SK-N-SH treated with all-trans-retinoic acid at 6 μM for 48 hours (cell line): ENCODE measurements around the gene MYO15A.

ENCODE experiments used
- ATAC-seq: fragments of 200-7000 bp; cut with Tn5 transposase; 3 replicates; pipeline ENCODE4 v1.9.1; 2020; ENCODE audit warnings: mild to moderate bottlenecking, moderate library complexity
- BACH2 ChIP-seq: fragments of 250-450 bp; sonication (Bioruptor Pico); IDR thresholded peaks from 2 replicates; pipeline ENCODE4 v1.9.0; 2021; ENCODE audit warnings: mild to moderate bottlenecking, borderline replicate concordance
- CREB5 ChIP-seq: fragments of 250-450 bp; sonication (Bioruptor Pico); IDR thresholded peaks from 2 replicates; pipeline ENCODE4 v1.5.1; 2020; ENCODE audit warnings: low read depth, mild to moderate bottlenecking, moderate library complexity
- CSRNP3 ChIP-seq: fragments of 250-450 bp; sonication (Bioruptor Pico); IDR thresholded peaks from 2 replicates; pipeline ENCODE4 v1.5.1; 2021; ENCODE audit warnings: mild to moderate bottlenecking, moderate library complexity
- ESRRG ChIP-seq: fragments of 250-450 bp; sonication (Bioruptor Pico); IDR thresholded peaks from 2 replicates; pipeline ENCODE4 v1.6.1; 2021; ENCODE audit warnings: mild to moderate bottlenecking
- ISL1 ChIP-seq: fragments of 250-450 bp; sonication (Bioruptor Pico); IDR thresholded peaks from 2 replicates; pipeline ENCODE4 v2.1.2; 2022; ENCODE audit warnings: mild to moderate bottlenecking, moderate library complexity
- OSR1 ChIP-seq: fragments of 250-450 bp; sonication (Bioruptor Pico); IDR thresholded peaks from 2 replicates; pipeline ENCODE4 v1.8.0; 2022; ENCODE audit warnings: moderate library complexity, mild to moderate bottlenecking, inconsistent platforms
- POU6F1 ChIP-seq: fragments of 250-450 bp; sonication (Bioruptor Pico); IDR thresholded peaks from 2 replicates; pipeline ENCODE4 v1.8.0; 2021; ENCODE audit warnings: low read depth, mild to moderate bottlenecking, moderate library complexity, borderline replicate concordance
- PPARA ChIP-seq: fragments of 250-450 bp; sonication (Bioruptor Pico); IDR thresholded peaks from 2 replicates; pipeline ENCODE4 v1.5.0; 2020; ENCODE audit warnings: mild to moderate bottlenecking, borderline replicate concordance
- RARB ChIP-seq: fragments of 250-450 bp; sonication (Bioruptor Pico); IDR thresholded peaks from 2 replicates; pipeline ENCODE4 v1.8.0; 2021; ENCODE audit warnings: mild to moderate bottlenecking, moderate library complexity
- SNAI2 ChIP-seq: fragments of 250-450 bp; sonication (Bioruptor Pico); IDR thresholded peaks from 2 replicates; pipeline ENCODE4 v1.5.0; 2020; ENCODE audit warnings: mild to moderate bottlenecking, moderate library complexity
- TCF4 ChIP-seq: fragments of 250-450 bp; sonication (Bioruptor Pico); IDR thresholded peaks from 2 replicates; pipeline ENCODE4 v1.8.0; 2021; ENCODE audit warnings: mild to moderate bottlenecking, moderate library complexity, borderline replicate concordance
- TOX ChIP-seq: fragments of 250-450 bp; sonication (Bioruptor Pico); IDR thresholded peaks from 2 replicates; pipeline ENCODE4 v1.8.0; 2021; ENCODE audit warnings: mild to moderate bottlenecking, moderate library complexity, borderline replicate concordance
- ZC3H10 ChIP-seq: fragments of 250-450 bp; sonication (Bioruptor Pico); IDR thresholded peaks from 2 replicates; pipeline ENCODE4 v1.5.1; 2021; ENCODE audit warnings: mild to moderate bottlenecking, moderate library complexity
- ZFP3 ChIP-seq: fragments of 250-450 bp; sonication (Bioruptor Pico); IDR thresholded peaks from 2 replicates; pipeline ENCODE4 v1.5.0; 2020; ENCODE audit warnings: mild to moderate bottlenecking, moderate library complexity
- ZFP30 ChIP-seq: fragments of 450-650 bp; formaldehyde crosslinking; IDR thresholded peaks from 2 replicates; pipeline ENCODE4 v1.5.0; 2022; ENCODE audit warnings: mild to moderate bottlenecking, moderate library complexity
- ZNF565 ChIP-seq: fragments of 450-650 bp; formaldehyde crosslinking; conservative IDR thresholded peaks from 2 replicates; pipeline ENCODE4 v1.5.0; 2020; ENCODE audit warnings: low read depth, mild to moderate bottlenecking, moderate library complexity
- ZNF70 ChIP-seq: fragments of 450-650 bp; formaldehyde crosslinking; IDR thresholded peaks from 2 replicates; pipeline ENCODE4 v1.5.0; 2020; ENCODE audit warnings: mild to moderate bottlenecking, moderate library complexity
- ZNF8 ChIP-seq: fragments of 450-650 bp; formaldehyde crosslinking; IDR thresholded peaks from 2 replicates; pipeline ENCODE4 v1.5.0; 2020; ENCODE audit warnings: mild to moderate bottlenecking, moderate library complexity
- TF ChIP-seq, protein P1 (sequence below): fragments of 250-450 bp; sonication (Bioruptor Pico); IDR thresholded peaks from 2 replicates; pipeline ENCODE4 v1.8.0; 2020; ENCODE audit warnings: mild to moderate bottlenecking, moderate library complexity, borderline replicate concordance
- TF ChIP-seq, protein P2 (sequence below): fragments of 250-450 bp; sonication (Bioruptor Pico); IDR thresholded peaks from 2 replicates; pipeline ENCODE4 v1.5.0; 2020; ENCODE audit warnings: mild to moderate bottlenecking, moderate library complexity

MYO15A gene

GRCh38 chr17:18201108-18201507 is 92.6 kb downstream of the MYO15A start (continued):
- TF ChIP-seq, protein P1, sequence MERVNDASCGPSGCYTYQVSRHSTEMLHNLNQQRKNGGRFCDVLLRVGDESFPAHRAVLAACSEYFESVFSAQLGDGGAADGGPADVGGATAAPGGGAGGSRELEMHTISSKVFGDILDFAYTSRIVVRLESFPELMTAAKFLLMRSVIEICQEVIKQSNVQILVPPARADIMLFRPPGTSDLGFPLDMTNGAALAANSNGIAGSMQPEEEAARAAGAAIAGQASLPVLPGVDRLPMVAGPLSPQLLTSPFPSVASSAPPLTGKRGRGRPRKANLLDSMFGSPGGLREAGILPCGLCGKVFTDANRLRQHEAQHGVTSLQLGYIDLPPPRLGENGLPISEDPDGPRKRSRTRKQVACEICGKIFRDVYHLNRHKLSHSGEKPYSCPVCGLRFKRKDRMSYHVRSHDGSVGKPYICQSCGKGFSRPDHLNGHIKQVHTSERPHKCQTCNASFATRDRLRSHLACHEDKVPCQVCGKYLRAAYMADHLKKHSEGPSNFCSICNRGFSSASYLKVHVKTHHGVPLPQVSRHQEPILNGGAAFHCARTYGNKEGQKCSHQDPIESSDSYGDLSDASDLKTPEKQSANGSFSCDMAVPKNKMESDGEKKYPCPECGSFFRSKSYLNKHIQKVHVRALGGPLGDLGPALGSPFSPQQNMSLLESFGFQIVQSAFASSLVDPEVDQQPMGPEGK (CRISPR knock-in tag): no peak
- no peak for TF ChIP-seq ISL1 (CRISPR knock-in tag)
- no peak for TF ChIP-seq RARB (CRISPR knock-in tag)
- TF ChIP-seq ZFP3: no peak

DNA sequence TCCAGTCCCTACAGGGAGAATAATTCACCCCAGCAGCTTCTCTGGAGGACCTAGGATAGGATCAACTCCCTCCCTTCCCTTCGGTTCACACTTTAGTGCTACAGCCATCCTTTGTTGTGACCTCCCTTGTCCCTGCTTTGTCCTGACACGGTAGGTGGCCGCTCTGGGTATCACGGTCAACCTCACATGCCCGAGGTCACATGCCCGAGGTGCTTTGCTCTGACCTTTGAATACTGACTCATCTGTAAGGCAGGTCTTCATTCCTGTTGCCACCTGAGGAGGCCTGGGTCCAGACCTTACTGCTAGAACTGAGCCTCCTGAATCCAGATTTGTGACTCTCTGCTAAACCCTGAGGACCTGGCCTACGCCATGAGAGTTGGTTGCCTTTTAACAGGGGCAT is 94.8 kb downstream of the MYO15A start:
- no peak for ATAC-seq
- TF ChIP-seq RARB (CRISPR knock-in tag): no peak
- TF ChIP-seq, protein P2, sequence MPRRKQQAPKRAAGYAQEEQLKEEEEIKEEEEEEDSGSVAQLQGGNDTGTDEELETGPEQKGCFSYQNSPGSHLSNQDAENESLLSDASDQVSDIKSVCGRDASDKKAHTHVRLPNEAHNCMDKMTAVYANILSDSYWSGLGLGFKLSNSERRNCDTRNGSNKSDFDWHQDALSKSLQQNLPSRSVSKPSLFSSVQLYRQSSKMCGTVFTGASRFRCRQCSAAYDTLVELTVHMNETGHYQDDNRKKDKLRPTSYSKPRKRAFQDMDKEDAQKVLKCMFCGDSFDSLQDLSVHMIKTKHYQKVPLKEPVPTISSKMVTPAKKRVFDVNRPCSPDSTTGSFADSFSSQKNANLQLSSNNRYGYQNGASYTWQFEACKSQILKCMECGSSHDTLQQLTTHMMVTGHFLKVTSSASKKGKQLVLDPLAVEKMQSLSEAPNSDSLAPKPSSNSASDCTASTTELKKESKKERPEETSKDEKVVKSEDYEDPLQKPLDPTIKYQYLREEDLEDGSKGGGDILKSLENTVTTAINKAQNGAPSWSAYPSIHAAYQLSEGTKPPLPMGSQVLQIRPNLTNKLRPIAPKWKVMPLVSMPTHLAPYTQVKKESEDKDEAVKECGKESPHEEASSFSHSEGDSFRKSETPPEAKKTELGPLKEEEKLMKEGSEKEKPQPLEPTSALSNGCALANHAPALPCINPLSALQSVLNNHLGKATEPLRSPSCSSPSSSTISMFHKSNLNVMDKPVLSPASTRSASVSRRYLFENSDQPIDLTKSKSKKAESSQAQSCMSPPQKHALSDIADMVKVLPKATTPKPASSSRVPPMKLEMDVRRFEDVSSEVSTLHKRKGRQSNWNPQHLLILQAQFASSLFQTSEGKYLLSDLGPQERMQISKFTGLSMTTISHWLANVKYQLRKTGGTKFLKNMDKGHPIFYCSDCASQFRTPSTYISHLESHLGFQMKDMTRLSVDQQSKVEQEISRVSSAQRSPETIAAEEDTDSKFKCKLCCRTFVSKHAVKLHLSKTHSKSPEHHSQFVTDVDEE (CRISPR knock-in tag): no peak
- TF ChIP-seq ISL1 (CRISPR knock-in tag): no peak
- TF ChIP-seq ZNF565 (CRISPR knock-in tag): no peak
- no peak for TF ChIP-seq ESRRG
- no peak for TF ChIP-seq PPARA (CRISPR knock-in tag)
- TF ChIP-seq SNAI2 (CRISPR knock-in tag): no peak
- TF ChIP-seq CREB5 (CRISPR knock-in tag): no peak
- TF ChIP-seq POU6F1: no peak
- TF ChIP-seq, protein P1 (CRISPR knock-in tag): no peak
- no peak for TF ChIP-seq CSRNP3 (CRISPR knock-in tag)
- TF ChIP-seq ZFP30 (CRISPR knock-in tag): no peak
- TF ChIP-seq ZNF70 (CRISPR knock-in tag): no peak
- TF ChIP-seq BACH2 (CRISPR knock-in tag): no peak
- TF ChIP-seq OSR1 (CRISPR knock-in tag): no peak
- no peak for TF ChIP-seq ZFP3
- TF ChIP-seq ZC3H10 (CRISPR knock-in tag): no peak
- TF ChIP-seq TOX (CRISPR knock-in tag): no peak
- no peak for TF ChIP-seq TCF4 (CRISPR knock-in tag)
- TF ChIP-seq, all 23 proteins: peak for 0

- no peak for ATAC-seq
- no peak for TF ChIP-seq BACH2 (CRISPR knock-in tag)
- no peak for TF ChIP-seq ZNF70 (CRISPR knock-in tag)
- no peak for TF ChIP-seq RARB (CRISPR knock-in tag)
- no peak for TF ChIP-seq ESRRG
- TF ChIP-seq ZNF8 (CRISPR knock-in tag): no peak
- no peak for TF ChIP-seq ZNF565 (CRISPR knock-in tag)
- TF ChIP-seq OSR1 (CRISPR knock-in tag): no peak
- no peak for TF ChIP-seq CREB5 (CRISPR knock-in tag)
- no peak for TF ChIP-seq ZFP3
These were observed 97.3 kb downstream of the MYO15A start for GRCh38 chr17:18205861-18206260.
